ENCODE results near the gene LENEP. TPM values are rescaled to one million over a fixed set of nuclear protein-coding genes. Genes with fewer than 3 reads are reported as not detected.

LENEP gene
- total RNA-seq, 4 donors from 2014 or later = not detected

DNA sequence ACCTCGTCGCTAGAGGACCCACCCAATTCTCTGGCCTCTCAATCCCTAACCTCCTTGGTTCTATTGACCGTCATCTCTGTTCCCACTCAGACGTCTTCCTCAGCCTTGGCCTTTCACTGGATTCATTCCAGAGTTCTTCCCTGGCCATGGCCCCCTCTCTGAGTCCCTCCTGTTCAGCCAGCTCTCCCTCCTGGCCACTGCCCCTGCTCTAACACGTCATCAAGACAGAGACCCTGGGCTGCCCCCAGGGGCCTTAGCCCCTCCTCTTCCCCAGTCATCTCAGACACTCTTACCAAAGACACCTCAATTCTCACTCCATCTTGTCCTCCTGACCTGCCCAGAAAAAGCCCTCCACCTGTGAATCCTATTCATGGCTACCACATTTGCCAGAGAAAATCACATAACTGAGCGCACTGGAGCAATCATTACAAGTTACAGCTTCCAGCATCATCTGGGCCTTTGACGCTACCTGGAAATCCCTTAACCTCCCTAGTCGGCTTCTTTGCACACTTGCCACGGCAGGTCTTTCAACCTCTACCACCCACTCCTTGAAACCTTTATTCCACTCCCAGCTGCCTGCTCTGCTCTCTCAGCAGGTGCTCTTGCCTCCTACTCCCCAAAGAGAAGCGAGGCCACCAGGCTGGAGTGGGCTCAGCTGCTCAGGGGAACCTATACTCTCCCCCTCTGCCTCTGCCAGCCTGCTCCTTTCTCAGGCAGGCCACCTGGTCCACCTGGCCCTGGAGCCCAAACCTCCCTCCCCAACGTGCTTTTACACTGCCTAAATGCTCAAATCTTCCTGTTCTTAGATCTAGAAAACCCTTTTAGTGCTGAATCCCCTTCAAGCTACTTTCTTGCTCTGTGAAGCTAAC is 26.2 kb downstream of the LENEP start:
- no peak for ATAC-seq (ENCODE audit: low FRiP score)
- TF ChIP-seq, protein P1, sequence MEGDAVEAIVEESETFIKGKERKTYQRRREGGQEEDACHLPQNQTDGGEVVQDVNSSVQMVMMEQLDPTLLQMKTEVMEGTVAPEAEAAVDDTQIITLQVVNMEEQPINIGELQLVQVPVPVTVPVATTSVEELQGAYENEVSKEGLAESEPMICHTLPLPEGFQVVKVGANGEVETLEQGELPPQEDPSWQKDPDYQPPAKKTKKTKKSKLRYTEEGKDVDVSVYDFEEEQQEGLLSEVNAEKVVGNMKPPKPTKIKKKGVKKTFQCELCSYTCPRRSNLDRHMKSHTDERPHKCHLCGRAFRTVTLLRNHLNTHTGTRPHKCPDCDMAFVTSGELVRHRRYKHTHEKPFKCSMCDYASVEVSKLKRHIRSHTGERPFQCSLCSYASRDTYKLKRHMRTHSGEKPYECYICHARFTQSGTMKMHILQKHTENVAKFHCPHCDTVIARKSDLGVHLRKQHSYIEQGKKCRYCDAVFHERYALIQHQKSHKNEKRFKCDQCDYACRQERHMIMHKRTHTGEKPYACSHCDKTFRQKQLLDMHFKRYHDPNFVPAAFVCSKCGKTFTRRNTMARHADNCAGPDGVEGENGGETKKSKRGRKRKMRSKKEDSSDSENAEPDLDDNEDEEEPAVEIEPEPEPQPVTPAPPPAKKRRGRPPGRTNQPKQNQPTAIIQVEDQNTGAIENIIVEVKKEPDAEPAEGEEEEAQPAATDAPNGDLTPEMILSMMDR (IDR thresholded peaks at IDR 0.05) = no peak
- no peak for DNase-seq (ENCODE audit: low spot score)

DNA sequence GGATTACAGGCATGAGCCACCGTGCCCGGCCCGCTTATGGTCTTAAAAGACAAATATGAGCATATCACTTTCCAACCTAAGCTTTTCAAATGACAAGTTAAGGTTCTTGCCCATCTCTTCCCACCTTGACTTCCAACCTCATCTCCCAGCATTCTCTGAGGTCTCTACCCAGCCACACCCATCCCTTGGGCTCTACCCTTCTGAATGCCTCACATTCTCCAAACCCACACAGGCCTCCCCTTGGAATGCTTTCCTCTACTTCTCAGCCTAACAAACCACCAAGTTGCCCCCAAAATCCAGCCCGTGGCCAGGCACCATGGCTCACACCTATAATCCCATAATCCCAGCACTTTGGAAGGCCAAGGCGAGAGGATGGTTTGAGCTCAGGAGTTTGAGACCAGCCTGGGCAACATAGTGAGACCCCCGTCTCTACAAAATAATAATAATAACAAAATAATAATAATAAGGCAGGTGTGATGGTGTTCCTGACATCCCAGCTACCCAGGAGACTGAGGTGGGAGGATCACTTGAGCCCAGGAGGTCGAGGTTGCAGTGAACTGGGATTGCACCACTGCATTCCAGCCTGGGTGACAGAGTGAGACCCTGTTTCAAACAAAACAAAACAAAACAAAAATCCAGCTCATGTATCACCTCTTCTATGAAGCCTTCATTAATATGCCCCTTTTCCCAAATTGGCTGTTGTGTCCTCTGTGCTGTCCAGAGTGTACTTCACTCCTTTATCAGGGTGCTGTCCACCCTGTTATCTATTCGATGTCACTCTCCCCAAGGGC is 28.9 kb downstream of the LENEP start:
- ATAC-seq (ENCODE audit: low FRiP score) (no peak), DNase-seq (ENCODE audit: low spot score) (no peak)
- TF ChIP-seq, protein P1 (IDR thresholded peaks at IDR 0.05) = no peak

DNA sequence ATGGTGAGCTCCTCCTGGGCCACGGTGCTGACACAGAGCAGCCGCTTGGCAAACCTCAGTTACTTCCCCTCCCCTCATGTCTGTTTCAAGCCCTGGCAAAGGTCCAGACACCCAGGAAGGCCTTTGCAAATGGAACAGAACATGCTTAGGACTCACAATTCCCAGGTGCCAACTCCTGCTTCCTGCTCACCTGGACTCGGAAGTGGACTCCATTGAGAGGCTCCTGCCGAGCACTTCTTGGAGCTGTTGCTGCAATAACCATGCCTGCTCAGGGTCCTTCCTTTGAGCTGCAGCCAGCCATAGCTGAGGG is 29.5 kb downstream of the LENEP start:
- TF ChIP-seq, protein P1 (IDR thresholded peaks at IDR 0.05) = no peak
- DNase-seq (ENCODE audit: low spot score) = no peak
- no peak for ATAC-seq (ENCODE audit: low FRiP score)

DNA sequence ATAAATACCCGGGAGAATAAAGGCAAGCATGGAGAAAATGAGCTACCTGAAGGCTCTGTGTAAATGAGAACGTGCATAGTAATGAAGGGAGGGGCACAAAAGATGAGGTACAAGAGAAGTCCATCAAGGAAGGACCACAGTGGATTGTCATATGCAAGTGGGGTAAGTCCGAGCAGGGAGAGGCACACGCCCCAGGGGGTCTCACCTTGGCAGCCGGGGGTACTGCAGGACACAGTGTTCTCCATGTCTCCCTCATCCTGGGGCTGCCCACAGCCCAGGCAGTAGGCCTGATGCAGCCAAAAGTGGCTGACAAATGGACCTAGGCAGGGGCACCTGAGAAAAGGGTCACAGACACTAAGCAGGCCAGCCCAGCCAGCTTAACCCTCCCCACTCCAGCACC is 30.2 kb downstream of the LENEP start:
- DNase-seq (ENCODE audit: low spot score) = no peak
- TF ChIP-seq, protein P1 (IDR thresholded peaks at IDR 0.05) = no peak
- no peak for ATAC-seq (ENCODE audit: low FRiP score)

DNA sequence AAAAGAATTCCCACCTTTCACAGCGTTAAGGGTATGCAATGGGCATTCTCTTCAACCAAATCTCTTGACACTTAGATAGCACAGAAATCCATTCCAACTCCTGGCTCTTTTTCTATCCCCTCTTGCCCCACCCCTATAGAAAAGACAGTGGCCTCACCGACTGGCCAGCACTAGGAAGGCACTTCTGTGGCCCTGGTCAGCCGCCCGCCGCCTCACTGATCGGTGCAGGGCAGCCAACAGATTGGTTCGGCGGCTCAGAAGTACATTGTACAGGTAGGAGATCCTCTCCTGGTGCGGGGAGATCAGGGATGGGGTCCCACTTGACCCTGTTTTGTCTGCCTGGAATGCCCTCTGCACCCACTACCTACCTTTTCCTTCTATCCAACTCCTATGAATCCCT is 30.9 kb downstream of the LENEP start:
- no peak for DNase-seq (ENCODE audit: low spot score)
- no peak for ATAC-seq (ENCODE audit: low FRiP score)
- TF ChIP-seq, protein P1 (IDR thresholded peaks at IDR 0.05) = no peak

DNA sequence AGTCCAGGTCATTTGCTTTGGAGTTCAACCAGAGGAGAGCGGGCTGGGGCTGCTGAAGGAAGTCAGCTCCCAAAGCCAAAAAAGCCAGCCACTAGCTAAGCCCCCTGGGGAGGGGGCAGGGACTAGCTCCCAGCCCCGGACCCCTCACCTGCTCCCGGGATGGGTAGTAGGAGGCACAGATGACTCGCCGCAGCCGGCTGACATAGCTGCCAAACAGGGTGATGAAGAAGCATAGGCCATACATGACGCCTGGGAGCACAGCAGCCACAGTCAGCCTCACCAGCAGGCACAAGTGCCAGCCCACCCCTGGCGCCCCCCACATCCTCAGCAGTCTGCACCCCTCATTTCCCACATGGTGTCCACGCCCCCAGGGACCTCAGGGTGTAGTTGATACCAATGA is 32.8 kb downstream of the LENEP start:
- DNase-seq (ENCODE audit: low spot score) (no peak), ATAC-seq (ENCODE audit: low FRiP score) (no peak)
- TF ChIP-seq, protein P1 (IDR thresholded peaks at IDR 0.05) = no peak
